ENCODE measurements around the gene GJB6. TPM values are rescaled to one million over a fixed set of nuclear protein-coding genes. Genes with fewer than 3 reads are reported as not detected.

GJB6 gene
- total and polyA plus RNA-seq, 2 donors (not counting 3 experiments of a cell fraction or from before 2014, with no cell fraction given) = not detected

DNA sequence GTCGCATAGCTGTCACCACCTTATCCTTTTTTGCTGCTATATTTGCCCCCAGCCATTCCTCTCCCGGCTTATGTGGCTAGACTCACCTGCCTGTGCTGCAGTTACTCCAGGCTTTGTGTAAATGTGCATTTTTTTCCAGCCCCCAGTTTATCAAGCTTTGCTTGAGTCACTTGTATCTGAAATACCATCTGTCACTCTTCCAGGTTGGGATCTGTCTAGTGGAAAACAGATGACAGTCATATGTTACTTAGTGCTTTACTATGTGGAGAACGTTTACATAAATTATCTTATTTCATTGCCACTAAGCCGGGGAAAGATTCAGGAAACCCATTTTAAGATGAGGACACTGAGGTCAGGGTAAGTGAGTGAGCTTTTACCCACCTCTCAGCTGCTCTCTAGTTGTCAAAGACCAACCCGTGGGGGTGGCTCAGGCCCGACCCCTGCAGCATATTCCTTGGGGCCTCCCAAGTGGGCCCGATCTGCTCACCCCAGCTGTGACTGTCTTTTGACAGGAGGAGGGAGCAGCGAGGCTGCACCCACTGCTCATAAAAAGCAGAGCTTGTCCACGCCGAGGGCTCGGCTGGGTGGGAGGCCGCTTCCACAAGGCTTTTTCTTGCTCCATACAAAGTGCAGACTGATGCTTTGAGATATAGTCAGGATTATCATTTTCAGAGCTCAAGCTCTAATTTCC lies 46.6 kb downstream of the GJB6 start:
- H3K4me3 ChIP-seq (replicated peaks in 1 of 3; ENCODE audit: insufficient read depth in 1 of 3, low read depth in 1 of 3, low read length in 3 of 3) = no peak overlapping the region
- H3K27me3 ChIP-seq (ENCODE audit: control insufficient read depth in 2 of 2, insufficient read depth in 2 of 2, low read length in 2 of 2) = peaks cover 29 to 39% of the 10 kb centered on the region in 2 experiments
- FAIRE-seq (no peak), DNase-seq (ENCODE audit: low read depth, low spot score) (no peak)
- H3K4me1 ChIP-seq (ENCODE audit: control insufficient read depth, extremely low read depth, insufficient read depth, low read length) = no peaks in the 10 kb centered on the region
- no peak overlapping the region for H2AFZ ChIP-seq (ENCODE audit: low read depth, low read length)
- no peaks in the 10 kb centered on the region for H3K9me1 ChIP-seq (replicated peaks; ENCODE audit: control insufficient read depth, extremely low read depth, insufficient read depth, low read length)
- H3K9me3 ChIP-seq (replicated peaks; ENCODE audit: control insufficient read depth, insufficient read depth, low read length) = no peaks in the 10 kb centered on the region
- H3K27ac ChIP-seq (ENCODE audit: insufficient read depth, low read depth, low read length) = no peak overlapping the region
- no peak overlapping the region for H3K4me2 ChIP-seq (ENCODE audit: insufficient read depth, low read length)
- ChIA-PET CTCF (interaction anchor here (1.2 to 2.0 kb wide), 3 partner anchors 9 to 739 kb away, joined by 4 to 17 read pairs (median 9); no protein-coding TSS in a partner anchor), POLR2A (no interaction called here)
- intact Hi-C loops (cut with micrococcal nuclease) (no loop called here), dilution Hi-C loops (cut with MboI; ENCODE audit: extremely low pct_ligation_motif_present, low sequenced_read_pairs) (no loop called here)
- no peaks in the 10 kb centered on the region for H3K36me3 ChIP-seq (ENCODE audit: control insufficient read depth in 2 of 2, extremely low read depth in 1 of 2, insufficient read depth in 2 of 2, low read length in 2 of 2)
- H3K79me2 ChIP-seq (ENCODE audit: control insufficient read depth, insufficient read depth, low read length) = no peaks in the 10 kb centered on the region
- H3K9ac ChIP-seq (replicated peaks; ENCODE audit: extremely low read depth, insufficient read depth, low read length) = no peak overlapping the region
- H4K20me1 ChIP-seq (replicated peaks; ENCODE audit: control insufficient read depth, extremely low read depth, insufficient read depth, low read length) = no peaks in the 10 kb centered on the region
- TF ChIP-seq GATA2 (IDR thresholded peaks at IDR 0.05; ENCODE audit: insufficient read depth, insufficient read length, low read depth, low read length) (no peak), EZH2 (IDR thresholded peaks at IDR 0.05; ENCODE audit: borderline replicate concordance, low read depth, low read length, severe bottlenecking) (no peak)
- BruUV-seq (replicated peaks) = no TSS peak

DNA sequence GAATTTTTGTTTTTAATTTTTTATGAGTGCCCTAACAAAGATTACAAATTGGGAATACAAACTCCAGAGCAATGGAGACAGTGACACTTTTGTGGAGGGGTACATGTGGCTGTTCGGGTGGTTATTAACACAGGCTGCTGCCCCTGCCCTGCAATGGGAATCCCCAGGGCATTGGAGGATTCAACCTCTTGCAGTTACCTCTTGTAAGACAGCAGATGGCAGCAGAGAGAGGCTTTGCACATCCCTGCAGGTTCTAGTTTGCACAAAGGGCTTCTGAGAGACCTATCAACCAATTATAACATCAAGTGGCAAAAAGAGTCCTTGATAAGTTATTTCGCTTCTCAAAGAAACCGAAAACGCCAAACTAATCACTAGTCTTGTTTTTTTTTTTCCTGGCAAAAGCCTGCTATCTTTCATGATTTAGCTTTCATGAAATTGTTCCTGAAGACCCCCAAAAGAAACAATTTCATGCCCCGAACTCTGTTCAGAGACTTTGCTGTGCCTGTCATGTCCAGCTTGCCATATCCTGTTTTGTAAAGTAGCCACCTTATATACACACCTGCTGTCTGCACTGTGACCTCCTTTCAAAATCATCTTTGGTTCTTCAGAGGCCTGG lies 49.8 kb downstream of the GJB6 start:
- no TSS peak for BruUV-seq (replicated peaks)
- POLR2A ChIA-PET = no interaction called here
- H3K79me2 ChIP-seq (ENCODE audit: control insufficient read depth, insufficient read depth, low read length) = no peaks in the 10 kb centered on the region
- no peak overlapping the region for H2AFZ ChIP-seq (ENCODE audit: low read depth, low read length)
- no peaks in the 10 kb centered on the region for H3K4me1 ChIP-seq (ENCODE audit: control insufficient read depth, extremely low read depth, insufficient read depth, low read length)
- TF ChIP-seq, protein P1, sequence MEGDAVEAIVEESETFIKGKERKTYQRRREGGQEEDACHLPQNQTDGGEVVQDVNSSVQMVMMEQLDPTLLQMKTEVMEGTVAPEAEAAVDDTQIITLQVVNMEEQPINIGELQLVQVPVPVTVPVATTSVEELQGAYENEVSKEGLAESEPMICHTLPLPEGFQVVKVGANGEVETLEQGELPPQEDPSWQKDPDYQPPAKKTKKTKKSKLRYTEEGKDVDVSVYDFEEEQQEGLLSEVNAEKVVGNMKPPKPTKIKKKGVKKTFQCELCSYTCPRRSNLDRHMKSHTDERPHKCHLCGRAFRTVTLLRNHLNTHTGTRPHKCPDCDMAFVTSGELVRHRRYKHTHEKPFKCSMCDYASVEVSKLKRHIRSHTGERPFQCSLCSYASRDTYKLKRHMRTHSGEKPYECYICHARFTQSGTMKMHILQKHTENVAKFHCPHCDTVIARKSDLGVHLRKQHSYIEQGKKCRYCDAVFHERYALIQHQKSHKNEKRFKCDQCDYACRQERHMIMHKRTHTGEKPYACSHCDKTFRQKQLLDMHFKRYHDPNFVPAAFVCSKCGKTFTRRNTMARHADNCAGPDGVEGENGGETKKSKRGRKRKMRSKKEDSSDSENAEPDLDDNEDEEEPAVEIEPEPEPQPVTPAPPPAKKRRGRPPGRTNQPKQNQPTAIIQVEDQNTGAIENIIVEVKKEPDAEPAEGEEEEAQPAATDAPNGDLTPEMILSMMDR (IDR thresholded peaks at IDR 0.05; ENCODE audit: extremely low read depth in 1 of 2, insufficient read depth in 1 of 2, low read depth in 1 of 2, low read length in 2 of 2) = peak; percentile 74 to 78
- TF ChIP-seq MYC (IDR thresholded peaks at IDR 0.05; ENCODE audit: low read depth, low read length) (no peak), POLR2A (IDR thresholded peaks at IDR 0.05; ENCODE audit: low read depth, low read length) (no peak)
- no peak overlapping the region for H3K4me2 ChIP-seq (ENCODE audit: insufficient read depth, low read length)
- intact Hi-C loops (cut with micrococcal nuclease) = loop anchor here (1.0 to 2.0 kb wide), 2 partner anchors 307 to 742 kb away; no protein-coding TSS in a partner anchor
- no peaks in the 10 kb centered on the region for H3K36me3 ChIP-seq (ENCODE audit: control insufficient read depth in 2 of 2, extremely low read depth in 1 of 2, insufficient read depth in 2 of 2, low read length in 2 of 2)
- H3K4me3 ChIP-seq (replicated peaks in 1 of 3; ENCODE audit: insufficient read depth in 1 of 3, low read depth in 1 of 3, low read length in 3 of 3) = no peak overlapping the region
- H3K27ac ChIP-seq (ENCODE audit: insufficient read depth, low read depth, low read length) = no peak overlapping the region
- H4K20me1 ChIP-seq (replicated peaks; ENCODE audit: control insufficient read depth, extremely low read depth, insufficient read depth, low read length) = no peaks in the 10 kb centered on the region
- H3K27me3 ChIP-seq (ENCODE audit: control insufficient read depth in 2 of 2, insufficient read depth in 2 of 2, low read length in 2 of 2) = peaks cover 28 to 45% of the 10 kb centered on the region in 2 experiments
- DNase-seq (ENCODE audit: low read depth, low spot score) (peak; percentile 68), FAIRE-seq (peak; percentile 94)
- H3K9me3 ChIP-seq (replicated peaks; ENCODE audit: control insufficient read depth, insufficient read depth, low read length) = no peaks in the 10 kb centered on the region
- CTCF ChIA-PET = interaction anchor here (0.7 to 1.7 kb wide), 10 partner anchors 9 to 743 kb away, joined by 3 to 7 read pairs (median 4); no protein-coding TSS in a partner anchor
- dilution Hi-C loops (cut with MboI; ENCODE audit: extremely low pct_ligation_motif_present, low sequenced_read_pairs) = no loop called here
- H3K9ac ChIP-seq (replicated peaks; ENCODE audit: extremely low read depth, insufficient read depth, low read length) = no peak overlapping the region
- no peaks in the 10 kb centered on the region for H3K9me1 ChIP-seq (replicated peaks; ENCODE audit: control insufficient read depth, extremely low read depth, insufficient read depth, low read length)
